RWPE2 (cell line): Measurements from ENCODE around the gene IP6K3.

Experiments used
- ATAC-seq: fragments of 200-7000 bp; cut with Tn5 transposase; 3 replicates; pipeline ENCODE4 v1.9.1; 2021; ENCODE audit warnings: low read depth
- DNase-seq: peaks from one replicate; pipeline ENCODE4 v3.0.0-alpha.2; 2020; ENCODE audit warnings: low spot score
- H3K27ac ChIP-seq: fragments of 450-650 bp; 2 replicates; pipeline ENCODE4 v1.5.1; 2017; ENCODE audit warnings: mild to moderate bottlenecking; ENCODE audit not compliant: poor library complexity, severe bottlenecking
- H3K27me3 ChIP-seq: fragments of 250-450 bp; sonication (Bioruptor Pico); 2 replicates; pipeline ENCODE4 v1.5.1; 2021; ENCODE audit warnings: mild to moderate bottlenecking, moderate library complexity; ENCODE audit not compliant: insufficient read depth, poor library complexity, severe bottlenecking
- H3K36me3 ChIP-seq: fragments of 250-450 bp; sonication (Bioruptor Pico); 2 replicates; pipeline ENCODE4 v1.5.1; 2020; ENCODE audit warnings: low read depth, mild to moderate bottlenecking, moderate library complexity
- H3K4me1 ChIP-seq: fragments of 250-450 bp; sonication (Bioruptor Pico); 2 replicates; pipeline ENCODE4 v1.5.1; 2021; ENCODE audit warnings: mild to moderate bottlenecking, moderate library complexity; ENCODE audit not compliant: insufficient read depth, poor library complexity, severe bottlenecking
- H3K4me3 ChIP-seq: fragments of 250-450 bp; sonication (Bioruptor Pico); 2 replicates; pipeline ENCODE4 v1.5.1; 2021; ENCODE audit warnings: mild to moderate bottlenecking, moderate library complexity; ENCODE audit not compliant: severe bottlenecking
- H3K9me3 ChIP-seq: fragments of 250-450 bp; sonication (Bioruptor Pico); 2 replicates; pipeline ENCODE4 v1.5.1; 2021; ENCODE audit warnings: mild to moderate bottlenecking, moderate library complexity; ENCODE audit not compliant: severe bottlenecking
- CTCF ChIP-seq: fragments of 450-650 bp; IDR thresholded peaks from one replicate; pipeline ENCODE4 v1.5.1; 2017; ENCODE audit warnings: mild to moderate bottlenecking, moderate library complexity; ENCODE audit not compliant: poor library complexity, severe bottlenecking

The IP6K3 gene

GRCh38 chr6:33694401-33694931, 52.2 kb downstream of the IP6K3 start:
- peaks cover 98% of the 10 kb centered on the region for H3K36me3 ChIP-seq
- DNase-seq (peak; percentile 68), ATAC-seq (peak; percentile 19; the same call in 2 of the 3 replicates)
- no peaks in the 10 kb centered on the region for H3K27me3 ChIP-seq
- H3K4me3 ChIP-seq: no peak overlapping the region
- H3K9me3 ChIP-seq: no peaks in the 10 kb centered on the region
- H3K4me1 ChIP-seq: peaks cover 39% of the 10 kb centered on the region
- peak overlapping the region; percentile 60 for H3K27ac ChIP-seq
- TF ChIP-seq CTCF: no peak

GRCh38 chr6:33693186-33694105, 53.3 kb downstream of the IP6K3 start:
- no peak for TF ChIP-seq CTCF
- peak overlapping the region; percentile 60 for H3K27ac ChIP-seq
- peaks cover 98% of the 10 kb centered on the region for H3K36me3 ChIP-seq
- H3K4me1 ChIP-seq: peaks cover 39% of the 10 kb centered on the region
- DNase-seq (peak; percentile 41), ATAC-seq (no peak)
- H3K4me3 ChIP-seq: no peak overlapping the region
- no peaks in the 10 kb centered on the region for H3K27me3 ChIP-seq
- no peaks in the 10 kb centered on the region for H3K9me3 ChIP-seq

- H3K36me3 ChIP-seq: peaks cover 93% of the 10 kb centered on the region
These were observed 53.9 kb downstream of the IP6K3 start for GRCh38 chr6:33692760-33693158.

GRCh38 chr6:33692078-33692759, 54.5 kb downstream of the IP6K3 start:
- Histone ChIP-seq H3K36me3 (peaks cover 92% of the 10 kb centered on the region), H3K4me3 (no peak overlapping the region), H3K4me1 (peaks cover 39% of the 10 kb centered on the region), H3K9me3 (no peaks in the 10 kb centered on the region), H3K27me3 (no peaks in the 10 kb centered on the region), H3K27ac (no peak overlapping the region)
- ATAC-seq: 0 out of 3 replicates have a peak, but pooled peaks have one; percentile 6
- TF ChIP-seq CTCF: no peak
- DNase-seq: peak; percentile 50

More at GRCh38 chr6:33692760-33693158, 53.9 kb downstream of the IP6K3 start:
- no peaks in the 10 kb centered on the region for H3K9me3 ChIP-seq
- no peak overlapping the region for H3K27ac ChIP-seq
- H3K4me1 ChIP-seq: peaks cover 39% of the 10 kb centered on the region
- DNase-seq: peak; percentile 57
- TF ChIP-seq CTCF: no peak
- no peaks in the 10 kb centered on the region for H3K27me3 ChIP-seq
- H3K4me3 ChIP-seq: no peak overlapping the region
- ATAC-seq: no peak
